ENCODE measurements around the gene TRIM26. TPM values are rescaled to one million over a fixed set of nuclear protein-coding genes. Genes with fewer than 3 reads are reported as not detected.
"Not testable (repeated sequence)": the region's sequence is repeated elsewhere in the genome, so short reads cannot be mapped to it uniquely, and the experiment has no call there.

Gene TRIM26
- total RNA-seq, 1 experiment from 2014 or later, result 66.5 TPM

- DNase-seq (ENCODE audit: low read depth), result no peak
These were observed 59.1 kb downstream of the TRIM26 start for GRCh38 chr6:30154061-30154460.

- no peak for DNase-seq (ENCODE audit: low read depth)
These were observed 60.1 kb downstream of the TRIM26 start for GRCh38 chr6:30152910-30153610.

- no peak for DNase-seq (ENCODE audit: low read depth)
These were observed 61.1 kb downstream of the TRIM26 start for GRCh38 chr6:30152016-30152673.

- DNase-seq (ENCODE audit: low read depth), result no peak
These were observed 61.6 kb downstream of the TRIM26 start for GRCh38 chr6:30151580-30151979.

- DNase-seq (ENCODE audit: low read depth), result peak; percentile 66
These were observed 62.4 kb downstream of the TRIM26 start for GRCh38 chr6:30150671-30151395.

GRCh38 chr6:30149858-30150550 is 63.2 kb downstream of the TRIM26 start:
- no peak for DNase-seq (ENCODE audit: low read depth)

- DNase-seq (ENCODE audit: low read depth), result no peak
These were observed 64.0 kb downstream of the TRIM26 start for GRCh38 chr6:30149234-30149633.

GRCh38 chr6:30147096-30147495 is 66.1 kb downstream of the TRIM26 start:
- no peak for DNase-seq (ENCODE audit: low read depth)

GRCh38 chr6:30145818-30146217 is 67.4 kb downstream of the TRIM26 start:
- DNase-seq (ENCODE audit: low read depth), result no peak

GRCh38 chr6:30144811-30145210 is 68.4 kb downstream of the TRIM26 start:
- DNase-seq (ENCODE audit: low read depth), result no peak

- no peak for DNase-seq (ENCODE audit: low read depth)
These were observed 69.4 kb downstream of the TRIM26 start for GRCh38 chr6:30143780-30144179.

GRCh38 chr6:30142665-30143064 is 70.5 kb downstream of the TRIM26 start:
- DNase-seq (ENCODE audit: low read depth), result no peak

- DNase-seq (ENCODE audit: low read depth), result not testable (repeated sequence)
These were observed 73.0 kb downstream of the TRIM26 start for GRCh38 chr6:30140240-30140639.

GRCh38 chr6:30136570-30137286 is 76.5 kb downstream of the TRIM26 start:
- DNase-seq (ENCODE audit: low read depth), result no peak

GRCh38 chr6:30135757-30136156 is 77.4 kb downstream of the TRIM26 start, which contains the start of gene TRIM40:
TRIM40 (plus strand) TSS chr6:30136140; CDS start chr6:30137037, 897 bp downstream.
- no peak for DNase-seq (ENCODE audit: low read depth)

- DNase-seq (ENCODE audit: low read depth), result no peak
These were observed 78.1 kb downstream of the TRIM26 start for GRCh38 chr6:30135147-30135546.

Other genes with a start within 250 kb of the TRIM26 start
- 39.4 and 57.7 TPM in 2 replicates for gene POLR1H, start 152.1 kb downstream of the TRIM26 start, total RNA-seq (2014; rRNA removed; shearing (Covaris generic))
- 77.2 and 79.0 TPM in 2 replicates for gene PPP1R11, start 146.2 kb downstream of the TRIM26 start, total RNA-seq (2014; rRNA removed; shearing (Covaris generic))
- 0.57 TPM in 1 of 2 replicates, not detected in the other for gene RNF39, start 137.6 kb downstream of the TRIM26 start, total RNA-seq (2014; rRNA removed; shearing (Covaris generic))
- 0.11 TPM in 1 of 2 replicates, not detected in the other for gene TRIM31, start 100.3 kb downstream of the TRIM26 start, total RNA-seq (2014; rRNA removed; shearing (Covaris generic))
- gene TRIM40, start 77.3 kb downstream of the TRIM26 start, total RNA-seq (2014; rRNA removed; shearing (Covaris generic)), result not detected in 2 replicates
- not detected in 2 replicates for gene TRIM10, start 52.2 kb downstream of the TRIM26 start, total RNA-seq (2014; rRNA removed; shearing (Covaris generic))
- gene TRIM15, start 49.9 kb downstream of the TRIM26 start, total RNA-seq (2014; rRNA removed; shearing (Covaris generic)), result 0.86 TPM in 1 of 2 replicates, not detected in the other
- 18.2 and 21.4 TPM in 2 replicates for gene TRIM39, start 113.5 kb upstream of the TRIM26 start, total RNA-seq (2014; rRNA removed; shearing (Covaris generic))
- gene RPP21, start 131.8 kb upstream of the TRIM26 start, total RNA-seq (2014; rRNA removed; shearing (Covaris generic)), result 160 and 170 TPM in 2 replicates